Ammon's horn (tissue), 1 donor: Measurements from ENCODE around the gene RBM26.

Experiments
- DNase-seq: peaks from one replicate; pipeline ENCODE4 v3.0.0-alpha.2; 2016; ENCODE audit warnings: low spot score

Gene RBM26, protein sequence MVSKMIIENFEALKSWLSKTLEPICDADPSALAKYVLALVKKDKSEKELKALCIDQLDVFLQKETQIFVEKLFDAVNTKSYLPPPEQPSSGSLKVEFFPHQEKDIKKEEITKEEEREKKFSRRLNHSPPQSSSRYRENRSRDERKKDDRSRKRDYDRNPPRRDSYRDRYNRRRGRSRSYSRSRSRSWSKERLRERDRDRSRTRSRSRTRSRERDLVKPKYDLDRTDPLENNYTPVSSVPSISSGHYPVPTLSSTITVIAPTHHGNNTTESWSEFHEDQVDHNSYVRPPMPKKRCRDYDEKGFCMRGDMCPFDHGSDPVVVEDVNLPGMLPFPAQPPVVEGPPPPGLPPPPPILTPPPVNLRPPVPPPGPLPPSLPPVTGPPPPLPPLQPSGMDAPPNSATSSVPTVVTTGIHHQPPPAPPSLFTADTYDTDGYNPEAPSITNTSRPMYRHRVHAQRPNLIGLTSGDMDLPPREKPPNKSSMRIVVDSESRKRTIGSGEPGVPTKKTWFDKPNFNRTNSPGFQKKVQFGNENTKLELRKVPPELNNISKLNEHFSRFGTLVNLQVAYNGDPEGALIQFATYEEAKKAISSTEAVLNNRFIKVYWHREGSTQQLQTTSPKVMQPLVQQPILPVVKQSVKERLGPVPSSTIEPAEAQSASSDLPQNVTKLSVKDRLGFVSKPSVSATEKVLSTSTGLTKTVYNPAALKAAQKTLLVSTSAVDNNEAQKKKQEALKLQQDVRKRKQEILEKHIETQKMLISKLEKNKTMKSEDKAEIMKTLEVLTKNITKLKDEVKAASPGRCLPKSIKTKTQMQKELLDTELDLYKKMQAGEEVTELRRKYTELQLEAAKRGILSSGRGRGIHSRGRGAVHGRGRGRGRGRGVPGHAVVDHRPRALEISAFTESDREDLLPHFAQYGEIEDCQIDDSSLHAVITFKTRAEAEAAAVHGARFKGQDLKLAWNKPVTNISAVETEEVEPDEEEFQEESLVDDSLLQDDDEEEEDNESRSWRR

DNA sequence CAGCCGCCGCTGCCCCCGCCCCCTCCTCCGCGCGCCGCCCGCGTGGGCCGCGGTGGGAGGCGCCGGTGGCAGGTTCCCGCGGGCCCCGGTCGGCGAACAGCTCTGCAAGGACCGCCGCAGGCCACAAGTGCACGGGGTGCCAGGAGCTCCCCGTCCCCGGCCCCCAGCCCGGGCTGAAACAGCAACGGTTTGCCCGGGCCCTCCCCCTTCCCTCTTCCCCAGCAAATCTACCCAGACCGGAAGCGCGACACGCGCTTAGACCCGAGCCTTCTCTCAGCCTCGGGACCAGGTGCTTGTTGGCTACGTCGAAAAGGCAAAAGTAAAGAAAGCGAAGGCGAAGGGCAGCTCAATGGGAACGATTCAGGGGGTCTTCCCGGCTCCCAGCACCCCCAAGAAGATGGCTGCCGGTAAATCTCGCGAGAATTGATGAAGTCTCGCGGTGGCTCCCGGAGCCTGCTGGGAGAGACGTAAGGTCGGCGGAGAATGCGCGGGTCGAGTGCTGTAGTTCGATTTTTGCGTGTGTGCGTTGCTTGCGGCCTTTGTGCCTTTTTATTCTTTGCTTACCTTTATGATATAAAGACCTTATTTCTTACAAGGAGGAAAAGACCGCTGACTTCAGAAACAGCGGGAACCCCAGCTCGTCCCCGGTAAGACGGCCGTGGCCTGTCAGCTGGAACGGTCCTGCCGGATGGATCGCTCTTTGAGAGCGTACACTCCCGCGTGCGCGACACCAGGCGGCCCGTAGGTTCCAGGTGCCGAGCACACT is at the start of gene RBM26:
Gene RBM26 (minus strand): TSS at position 425 of the 766 bp plus-strand sequence. CDS start 481 bp downstream, outside the sequence.
- peak; percentile 93 for DNase-seq

DNA sequence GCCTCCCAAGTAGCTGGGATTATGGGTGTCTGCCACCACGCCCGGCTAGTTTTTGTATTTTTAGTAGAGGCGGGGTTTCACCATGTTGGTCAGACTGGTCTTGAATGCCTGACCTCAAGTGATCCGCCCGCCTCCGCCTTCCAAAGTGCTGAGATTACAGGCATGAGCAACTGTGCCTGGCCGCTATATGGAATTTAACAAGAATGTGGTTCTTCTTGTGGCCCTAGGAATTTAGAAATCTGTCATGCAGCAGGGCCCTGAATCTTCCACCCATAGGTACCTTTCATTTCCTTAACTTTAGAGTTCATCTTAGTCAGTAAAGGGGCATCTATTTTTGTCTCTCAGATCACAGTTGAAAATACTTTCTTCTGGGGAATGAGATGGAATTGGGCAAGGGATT is 49.3 kb upstream of the RBM26 start:
- DNase-seq: no peak

GRCh38 chr13:79452239-79452913 is 46.3 kb upstream of the RBM26 start:
- no peak for DNase-seq

GRCh38 chr13:79451500-79451962 is 45.5 kb upstream of the RBM26 start:
- peak; percentile 42 for DNase-seq

- DNase-seq: no peak
These were observed 44.1 kb upstream of the RBM26 start for GRCh38 chr13:79450110-79450509.

DNA sequence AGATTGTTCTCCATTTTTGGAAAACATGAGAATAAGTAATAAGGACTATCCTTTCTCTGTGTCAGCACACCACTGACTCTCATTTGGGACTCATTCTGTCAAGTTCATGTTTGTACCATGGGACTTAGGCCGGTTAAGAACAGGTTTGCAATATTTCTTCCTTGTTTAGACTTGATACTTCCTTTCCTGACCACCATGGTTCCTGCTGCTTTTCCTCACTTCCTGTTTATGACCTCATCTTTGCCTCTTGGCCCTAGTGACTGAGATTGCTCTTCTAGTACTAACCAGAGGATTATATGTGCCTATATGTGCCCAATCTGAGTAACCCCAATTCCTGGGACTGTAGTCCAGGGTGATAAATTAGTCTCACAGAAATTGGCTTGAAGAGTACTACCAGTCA is 42.4 kb upstream of the RBM26 start:
- no peak for DNase-seq

DNA sequence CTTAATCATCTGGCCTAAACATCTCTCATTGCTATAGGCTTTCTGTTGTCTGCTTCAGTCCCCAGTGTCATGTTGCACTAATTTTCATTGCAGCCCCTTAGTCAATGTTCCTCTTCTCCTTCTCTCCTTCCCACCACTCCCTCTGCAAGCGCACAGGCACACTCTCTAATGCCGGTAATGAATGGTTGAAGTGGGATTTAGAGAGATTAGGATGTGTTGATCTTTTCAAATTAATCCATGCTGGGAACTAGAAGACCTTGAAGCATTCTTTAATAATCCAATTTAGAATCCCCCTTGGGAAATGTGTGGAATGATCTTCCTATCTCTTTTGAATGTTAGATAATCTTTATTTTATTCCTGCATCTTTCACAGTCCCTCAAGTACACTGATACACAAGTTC is 41.7 kb upstream of the RBM26 start:
- no peak for DNase-seq

DNA sequence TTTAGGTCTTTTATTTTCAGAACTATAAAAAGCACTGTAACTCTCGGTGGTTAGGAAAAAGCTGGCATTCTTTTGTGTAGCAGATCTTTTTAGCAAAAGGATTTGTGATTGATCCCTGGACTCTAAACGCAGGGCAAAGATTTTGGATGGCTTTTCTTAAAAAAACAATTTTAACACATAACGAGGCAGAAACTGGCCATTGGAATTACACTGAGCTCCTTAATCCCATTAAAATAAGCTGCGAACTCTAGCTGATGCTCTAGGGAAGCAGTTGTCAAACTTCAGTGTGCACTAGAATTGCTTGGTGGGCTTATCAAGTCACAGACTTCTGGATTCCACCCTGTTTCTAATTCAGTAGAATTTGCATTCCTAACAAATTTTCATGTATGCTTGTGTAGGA is 41.1 kb upstream of the RBM26 start:
- no peak for DNase-seq

- no peak for DNase-seq
These were observed 40.1 kb upstream of the RBM26 start for GRCh38 chr13:79445968-79446645.

GRCh38 chr13:79442706-79443105 is 36.7 kb upstream of the RBM26 start:
- peak; percentile 20 for DNase-seq

- DNase-seq: no peak
These were observed 36.2 kb upstream of the RBM26 start for GRCh38 chr13:79442221-79442620.

- no peak for DNase-seq
These were observed 35.0 kb upstream of the RBM26 start for GRCh38 chr13:79440958-79441528.

DNA sequence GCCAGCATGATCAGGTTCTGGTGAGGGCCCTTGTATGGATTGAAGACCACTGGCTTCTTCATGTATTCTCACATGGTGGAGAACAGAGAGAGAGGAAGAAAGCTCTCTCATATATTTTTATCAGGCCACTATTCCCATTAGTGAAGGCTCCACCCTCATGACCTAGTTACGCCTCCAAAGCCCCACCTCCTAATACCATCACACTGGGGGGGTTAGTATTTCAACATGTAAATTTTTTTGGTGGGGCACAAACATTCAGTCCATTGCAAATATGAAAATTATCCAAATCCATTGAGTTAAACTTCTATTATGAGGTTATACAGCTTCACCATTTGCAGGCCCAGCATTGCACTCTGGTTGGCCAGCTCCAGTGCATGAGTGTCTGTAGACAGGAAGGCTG is 33.2 kb upstream of the RBM26 start:
- DNase-seq: no peak

- DNase-seq: no peak
These were observed 29.5 kb upstream of the RBM26 start for GRCh38 chr13:79435561-79435990.

DNA sequence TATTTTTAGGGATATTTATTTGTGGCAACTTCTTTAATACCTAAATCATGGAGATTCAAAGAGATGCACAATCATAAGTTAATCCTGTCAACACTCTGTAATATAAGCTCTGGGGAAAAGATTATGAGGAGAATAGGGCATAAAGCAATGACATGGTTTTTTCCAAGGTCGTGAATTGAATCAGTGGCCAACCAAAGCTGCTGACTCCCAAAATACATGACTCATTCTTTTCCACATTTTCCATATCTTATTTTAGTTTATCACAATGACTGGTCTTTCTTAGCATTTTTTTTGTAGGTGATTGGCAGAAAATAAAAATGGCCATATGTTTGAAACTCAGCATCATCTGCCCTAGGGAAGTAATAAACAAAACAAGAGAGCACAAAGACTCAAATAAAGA is 28.5 kb upstream of the RBM26 start:
- no peak for DNase-seq

DNA sequence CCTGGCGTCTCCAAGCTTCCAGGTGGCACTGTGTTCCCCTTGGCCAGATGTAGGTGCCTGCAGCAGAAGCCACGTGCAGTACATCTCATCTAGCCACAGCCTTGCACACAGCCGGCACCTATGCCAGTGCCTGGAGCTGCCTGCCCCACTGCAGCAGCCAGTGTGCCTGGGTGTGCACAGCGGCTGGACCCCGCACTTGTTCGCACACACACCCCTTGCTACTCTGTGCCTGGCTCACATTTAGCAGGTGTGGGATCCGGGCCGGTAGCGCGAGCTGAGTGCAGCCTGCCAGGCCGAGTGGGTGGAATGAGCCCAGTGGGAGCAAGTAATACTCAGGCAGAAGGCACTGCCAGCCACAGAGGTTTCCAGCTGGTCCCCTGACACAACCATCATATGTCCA is 26.9 kb upstream of the RBM26 start:
- peak; percentile 8 for DNase-seq

GRCh38 chr13:79432086-79432485 is 26.0 kb upstream of the RBM26 start:
- DNase-seq: no peak

- no peak for DNase-seq
These were observed 23.3 kb upstream of the RBM26 start for GRCh38 chr13:79429309-79429708.

- no peak for DNase-seq
These were observed 21.8 kb upstream of the RBM26 start for GRCh38 chr13:79427883-79428282.

- DNase-seq: no peak
These were observed 21.2 kb upstream of the RBM26 start for GRCh38 chr13:79427265-79427664.
